B cell (primary cell): Measurements from ENCODE around the gene SATB2.

Source experiments
- EZH2 ChIP-seq: IDR thresholded peaks from 2 replicates; pipeline ENCODE4 v1.6.1; 2012; ENCODE audit warnings: borderline replicate concordance, low read depth, mild to moderate bottlenecking, moderate library complexity, low read length; ENCODE audit not compliant: insufficient read depth, poor library complexity, severe bottlenecking
- TF ChIP-seq, protein P1 (sequence below): fragments of 200-600 bp; IDR thresholded peaks from one replicate; pipeline ENCODE4 v1.8.0; 2022; ENCODE audit warnings: antibody characterized with exemption, mild to moderate bottlenecking

DNA sequence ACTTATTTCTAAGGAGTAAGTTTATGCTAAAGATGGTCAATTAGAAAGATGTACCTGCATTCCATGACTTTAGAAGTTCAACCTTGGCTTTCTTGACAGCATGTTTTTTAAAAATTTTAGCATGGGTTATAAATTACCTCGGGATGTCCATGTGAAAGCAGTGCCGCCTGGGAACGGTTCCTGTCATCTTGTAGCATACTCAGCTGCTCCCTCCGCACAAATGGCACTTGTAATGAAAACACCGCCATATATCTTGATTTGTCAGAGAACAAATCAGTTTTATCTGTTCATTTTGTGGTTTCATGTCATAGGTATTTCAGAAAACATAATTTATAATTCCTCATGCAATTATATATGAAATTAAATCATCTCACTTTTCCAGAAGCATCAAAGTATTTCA lies 38.3 kb downstream of the SATB2 start:
- TF ChIP-seq, protein P1, sequence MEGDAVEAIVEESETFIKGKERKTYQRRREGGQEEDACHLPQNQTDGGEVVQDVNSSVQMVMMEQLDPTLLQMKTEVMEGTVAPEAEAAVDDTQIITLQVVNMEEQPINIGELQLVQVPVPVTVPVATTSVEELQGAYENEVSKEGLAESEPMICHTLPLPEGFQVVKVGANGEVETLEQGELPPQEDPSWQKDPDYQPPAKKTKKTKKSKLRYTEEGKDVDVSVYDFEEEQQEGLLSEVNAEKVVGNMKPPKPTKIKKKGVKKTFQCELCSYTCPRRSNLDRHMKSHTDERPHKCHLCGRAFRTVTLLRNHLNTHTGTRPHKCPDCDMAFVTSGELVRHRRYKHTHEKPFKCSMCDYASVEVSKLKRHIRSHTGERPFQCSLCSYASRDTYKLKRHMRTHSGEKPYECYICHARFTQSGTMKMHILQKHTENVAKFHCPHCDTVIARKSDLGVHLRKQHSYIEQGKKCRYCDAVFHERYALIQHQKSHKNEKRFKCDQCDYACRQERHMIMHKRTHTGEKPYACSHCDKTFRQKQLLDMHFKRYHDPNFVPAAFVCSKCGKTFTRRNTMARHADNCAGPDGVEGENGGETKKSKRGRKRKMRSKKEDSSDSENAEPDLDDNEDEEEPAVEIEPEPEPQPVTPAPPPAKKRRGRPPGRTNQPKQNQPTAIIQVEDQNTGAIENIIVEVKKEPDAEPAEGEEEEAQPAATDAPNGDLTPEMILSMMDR, result no peak
- no peak for TF ChIP-seq EZH2
